Ishikawa (cell line): ENCODE measurements around the gene COQ10B.

Experiments used
- CEBPB ChIP-seq: IDR thresholded peaks from 2 replicates; pipeline ENCODE4 v1.6.1; 2012
- EGR1 ChIP-seq: IDR thresholded peaks from 2 replicates; pipeline ENCODE4 v1.6.1; 2012
- EP300 ChIP-seq: IDR thresholded peaks from 2 replicates; pipeline ENCODE4 v1.6.1; 2012; ENCODE audit warnings: borderline replicate concordance
- FOXM1 ChIP-seq: IDR thresholded peaks from 2 replicates; pipeline ENCODE4 v1.6.1; 2012; ENCODE audit warnings: low read depth, borderline replicate concordance
- MAX ChIP-seq: IDR thresholded peaks from 2 replicates; pipeline ENCODE4 v1.6.1; 2012
- RAD21 ChIP-seq: IDR thresholded peaks from 2 replicates; pipeline ENCODE4 v1.6.1; 2012; ENCODE audit warnings: low read depth
- REST ChIP-seq: IDR thresholded peaks from 2 replicates; pipeline ENCODE4 v1.6.1; 2012; ENCODE audit warnings: low read depth, mild to moderate bottlenecking
- TAF1 ChIP-seq: IDR thresholded peaks from 2 replicates; pipeline ENCODE4 v1.6.1; 2012; ENCODE audit warnings: low read depth, mild to moderate bottlenecking
- TCF12 ChIP-seq: IDR thresholded peaks from 2 replicates; pipeline ENCODE4 v1.6.1; 2012; ENCODE audit warnings: low read depth
- TEAD4 ChIP-seq: IDR thresholded peaks from 2 replicates; pipeline ENCODE4 v1.6.1; 2012
- USF1 ChIP-seq: IDR thresholded peaks from 2 replicates; pipeline ENCODE4 v1.6.1; 2012
- YY1 ChIP-seq: IDR thresholded peaks from 2 replicates; pipeline ENCODE4 v1.6.1; 2012; ENCODE audit warnings: low read depth
- ZBTB7A ChIP-seq: IDR thresholded peaks from 2 replicates; pipeline ENCODE4 v1.6.1; 2012; ENCODE audit warnings: low read depth

- TF ChIP-seq TAF1 (no peak), TEAD4 (no peak), EGR1 (no peak), ZBTB7A (no peak), REST (no peak), EP300 (no peak), YY1 (no peak), FOXM1 (no peak), USF1 (no peak), CEBPB (no peak), MAX (no peak), RAD21 (no peak), TCF12 (no peak)
Measured at GRCh38 chr2:197461057-197461456, 7.7 kb downstream of the COQ10B start.
